H1 (cell line): ENCODE data around the gene THOC7.

Experiments
- ATF2 ChIP-seq: IDR thresholded peaks from 2 replicates; pipeline ENCODE4 v1.6.1; 2012; ENCODE audit warnings: low read length, inconsistent platforms
- CHD2 ChIP-seq: IDR thresholded peaks from 2 replicates; pipeline ENCODE4 v1.6.1; 2012; ENCODE audit warnings: low read length, improper control_type of control experiment
- EGR1 ChIP-seq: IDR thresholded peaks from 2 replicates; pipeline ENCODE4 v1.6.1; 2011; ENCODE audit warnings: low read depth, low read length, borderline replicate concordance
- FOSL1 ChIP-seq: IDR thresholded peaks from 2 replicates; pipeline ENCODE4 v1.6.1; 2011; ENCODE audit warnings: mild to moderate bottlenecking, low read depth, low read length, moderate library complexity; ENCODE audit not compliant: insufficient read depth
- NANOG ChIP-seq: IDR thresholded peaks from 2 replicates; pipeline ENCODE4 v1.6.1; 2011; ENCODE audit warnings: low read length, low read depth, mild to moderate bottlenecking, inconsistent platforms; ENCODE audit not compliant: insufficient read depth, poor library complexity, severe bottlenecking
- POLR2A ChIP-seq, 2 experiments: IDR thresholded peaks; 1 replicate in 1 of 2; 2 replicates in 1 of 2; pipeline ENCODE4 v1.6.1; 2011; ENCODE audit warnings: low read depth in 2 of 2, low read length in 2 of 2, mild to moderate bottlenecking in 2 of 2; ENCODE audit errors: control extremely low read depth in 1 of 2
- POLR2AphosphoS5 ChIP-seq: IDR thresholded peaks from 2 replicates; pipeline ENCODE4 v1.6.1; 2011; ENCODE audit warnings: low read depth, low read length
- RNF2 ChIP-seq: fragments of 200-900, 300-1000 bp; sonication (generic); IDR thresholded peaks from 2 replicates; pipeline ENCODE4 v1.7.1; 2016; ENCODE audit warnings: borderline replicate concordance, low read depth, mild to moderate bottlenecking, antibody characterized with exemption, low read length; ENCODE audit not compliant: poor library complexity, severe bottlenecking; ENCODE audit errors: missing control alignments
- TF ChIP-seq, protein P1 (sequence below), 3 experiments: IDR thresholded peaks; 1 replicate in 2 of 3; 2 replicates in 1 of 3; pipeline versions ENCODE4 v1.5.1 to v1.6.1; 2011; ENCODE audit warnings: low read length in 3 of 3, mild to moderate bottlenecking in 3 of 3, inconsistent platforms in 2 of 3, low read depth in 1 of 3, moderate library complexity in 1 of 3; ENCODE audit not compliant: insufficient read depth in 1 of 3; ENCODE audit errors: control extremely low read depth in 1 of 3
- TF ChIP-seq, protein P2 (sequence below): IDR thresholded peaks from 2 replicates; pipeline ENCODE4 v1.6.1; 2012; ENCODE audit warnings: inconsistent platforms

GRCh38 chr3:63892773-63893352, 29.3 kb upstream of the THOC7 start:
- TF ChIP-seq POLR2A (IDR thresholded peaks at IDR 0.05; ENCODE audit: control extremely low read depth in 1 of 2, low read depth in 2 of 2, low read length in 2 of 2) (no peak), POLR2AphosphoS5 (no peak), CHD2 (no peak), ATF2 (no peak), NANOG (no peak), EGR1 (no peak), FOSL1 (no peak), RNF2 (no peak)
- TF ChIP-seq, protein P1, sequence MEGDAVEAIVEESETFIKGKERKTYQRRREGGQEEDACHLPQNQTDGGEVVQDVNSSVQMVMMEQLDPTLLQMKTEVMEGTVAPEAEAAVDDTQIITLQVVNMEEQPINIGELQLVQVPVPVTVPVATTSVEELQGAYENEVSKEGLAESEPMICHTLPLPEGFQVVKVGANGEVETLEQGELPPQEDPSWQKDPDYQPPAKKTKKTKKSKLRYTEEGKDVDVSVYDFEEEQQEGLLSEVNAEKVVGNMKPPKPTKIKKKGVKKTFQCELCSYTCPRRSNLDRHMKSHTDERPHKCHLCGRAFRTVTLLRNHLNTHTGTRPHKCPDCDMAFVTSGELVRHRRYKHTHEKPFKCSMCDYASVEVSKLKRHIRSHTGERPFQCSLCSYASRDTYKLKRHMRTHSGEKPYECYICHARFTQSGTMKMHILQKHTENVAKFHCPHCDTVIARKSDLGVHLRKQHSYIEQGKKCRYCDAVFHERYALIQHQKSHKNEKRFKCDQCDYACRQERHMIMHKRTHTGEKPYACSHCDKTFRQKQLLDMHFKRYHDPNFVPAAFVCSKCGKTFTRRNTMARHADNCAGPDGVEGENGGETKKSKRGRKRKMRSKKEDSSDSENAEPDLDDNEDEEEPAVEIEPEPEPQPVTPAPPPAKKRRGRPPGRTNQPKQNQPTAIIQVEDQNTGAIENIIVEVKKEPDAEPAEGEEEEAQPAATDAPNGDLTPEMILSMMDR (IDR thresholded peaks at IDR 0.05; ENCODE audit: control extremely low read depth in 1 of 3, insufficient read depth in 1 of 3, low read depth in 1 of 3, low read length in 3 of 3): no peak
- TF ChIP-seq, protein P2, sequence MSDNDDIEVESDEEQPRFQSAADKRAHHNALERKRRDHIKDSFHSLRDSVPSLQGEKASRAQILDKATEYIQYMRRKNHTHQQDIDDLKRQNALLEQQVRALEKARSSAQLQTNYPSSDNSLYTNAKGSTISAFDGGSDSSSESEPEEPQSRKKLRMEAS: no peak
